HG03103 (cell line): ENCODE data around the gene CHKB.
"Not testable (repeated sequence)": the region's sequence is repeated elsewhere in the genome, so short reads cannot be mapped to it uniquely, and the experiment has no call there.

Experiments used
- ATAC-seq: cut with Tn5 transposase; IDR thresholded peaks from one replicate; pipeline ENCODE4 v1.9.1; 2021; ENCODE audit warnings: low read depth; ENCODE audit not compliant: unreplicated experiment

CHKB gene

GRCh38 chr22:50556703-50557102, 25.9 kb downstream of the CHKB start:
- no peak for ATAC-seq

- ATAC-seq, result no peak
Measured at GRCh38 chr22:50553310-50553709, 29.3 kb downstream of the CHKB start.

GRCh38 chr22:50551160-50551752, 31.4 kb downstream of the CHKB start:
- ATAC-seq, result no peak

- ATAC-seq, result no peak
Measured at GRCh38 chr22:50550395-50550794, 32.3 kb downstream of the CHKB start.

GRCh38 chr22:50548921-50549790, 33.5 kb downstream of the CHKB start:
- ATAC-seq, result no peak

- ATAC-seq, result no peak
Measured at GRCh38 chr22:50548040-50548920, 34.4 kb downstream of the CHKB start.

- ATAC-seq, result no peak
Measured at GRCh38 chr22:50547263-50547985, 35.2 kb downstream of the CHKB start.

- no peak for ATAC-seq
Measured at GRCh38 chr22:50546326-50547262, 36.1 kb downstream of the CHKB start.

- no peak for ATAC-seq
Measured at GRCh38 chr22:50545522-50546325, 36.9 kb downstream of the CHKB start, which contains the start of gene KLHDC7B. Gene KLHDC7B, plus strand, starts transcription at chr22:50545899. Its CDS starts 345 bp downstream, at chr22:50546244.

- no peak for ATAC-seq
Measured at GRCh38 chr22:50544746-50545253, 37.8 kb downstream of the CHKB start.

- no peak for ATAC-seq
Measured at GRCh38 chr22:50544078-50544745, 38.4 kb downstream of the CHKB start.

- ATAC-seq, result peak; percentile 35
Measured at GRCh38 chr22:50542416-50542927, 40.2 kb downstream of the CHKB start.

- ATAC-seq, result not testable (repeated sequence)
Measured at GRCh38 chr22:50541667-50542026, 41.0 kb downstream of the CHKB start.

- ATAC-seq, result no peak
Measured at GRCh38 chr22:50540381-50540780, 42.3 kb downstream of the CHKB start.

GRCh38 chr22:50537765-50538164, 44.9 kb downstream of the CHKB start:
- ATAC-seq, result no peak

- ATAC-seq, result no peak
Measured at GRCh38 chr22:50536226-50536625, 46.4 kb downstream of the CHKB start.

GRCh38 chr22:50535113-50535512, 47.5 kb downstream of the CHKB start:
- no peak for ATAC-seq
